ENCODE data around the gene KLHL3. TPM values are rescaled to one million over a fixed set of nuclear protein-coding genes. Genes with fewer than 3 reads are reported as not detected.
A peak's percentile ranks its signal among the peaks of the same experiment; 100 is the strongest.

The KLHL3 gene
- total and polyA plus RNA-seq, 10 donors = 1.3 to 17.9 (median 9.5) TPM

- no peaks in the 10 kb centered on the region for H3K9me3 ChIP-seq
- intact Hi-C loops (cut with DNase I; ENCODE audit: low total_unique reads) = loop anchor here (2.0 kb wide), 1 partner anchor 82 kb away; no protein-coding TSS in a partner anchor
- no peak for TF ChIP-seq POLR2AphosphoS5 (IDR thresholded peaks at IDR 0.05)
- TF ChIP-seq CTCF (IDR thresholded peaks at IDR 0.05 in 8 of 11, conservative IDR thresholded peaks at IDR 0.05 in 3 of 11) = peak; percentile 37 to 83 (median 74)
- no peak for TF ChIP-seq POLR2A (IDR thresholded peaks at IDR 0.05)
- H3K27me3 ChIP-seq (replicated peaks in 1 of 7) = no peaks in the 10 kb centered on the region
- peaks cover 0 to 8% (median 0%) of the 10 kb centered on the region in 6 donors for H3K36me3 ChIP-seq
- H3K27ac ChIP-seq = no peak overlapping the region
- H3K4me1 ChIP-seq = peaks cover 0 to 8% (median 3%) of the 10 kb centered on the region in 6 donors
- no peak overlapping the region for H3K4me3 ChIP-seq
- WGBS, 5 donors = 10 to 22% (median 15%) methylated on average over 6 of the region's 6 CpGs
- no peak for DNase-seq
Observed at GRCh38 chr5:137660349-137660817, 75.5 kb downstream of the KLHL3 start.

GRCh38 chr5:137659209-137659608, 76.7 kb downstream of the KLHL3 start:
- H3K36me3 ChIP-seq = peaks cover 0 to 8% (median 0%) of the 10 kb centered on the region in 6 donors
- no peak overlapping the region for H3K27ac ChIP-seq
- no peak for TF ChIP-seq CTCF (IDR thresholded peaks at IDR 0.05 in 8 of 11, conservative IDR thresholded peaks at IDR 0.05 in 3 of 11)
- TF ChIP-seq POLR2AphosphoS5 (IDR thresholded peaks at IDR 0.05) = no peak
- no peak for TF ChIP-seq POLR2A (IDR thresholded peaks at IDR 0.05)
- DNase-seq = no peak
- H3K4me3 ChIP-seq = no peak overlapping the region
- intact Hi-C loops (cut with DNase I; ENCODE audit: low total_unique reads) = loop anchor here (2.0 kb wide), 1 partner anchor 78 kb away; the partner anchor contains the start of gene KLHL3
- no peaks in the 10 kb centered on the region for H3K9me3 ChIP-seq
- no peaks in the 10 kb centered on the region for H3K27me3 ChIP-seq (replicated peaks in 1 of 7)
- H3K4me1 ChIP-seq = peaks cover 0 to 8% (median 3%) of the 10 kb centered on the region in 6 donors

- Histone ChIP-seq H3K27ac (no peak overlapping the region), H3K9me3 (no peaks in the 10 kb centered on the region), H3K4me1 (peaks cover 0 to 8% (median 3%) of the 10 kb centered on the region in 6 donors), H3K4me3 (no peak overlapping the region), H3K36me3 (peaks cover 0 to 8% (median 0%) of the 10 kb centered on the region in 6 donors), H3K27me3 (replicated peaks in 1 of 7) (no peaks in the 10 kb centered on the region)
- no peak for DNase-seq
- intact Hi-C loops (cut with DNase I; ENCODE audit: low total_unique reads) = loop anchor here (2.0 kb wide), 1 partner anchor 78 kb away; the partner anchor contains the start of gene KLHL3
- TF ChIP-seq POLR2AphosphoS5 (IDR thresholded peaks at IDR 0.05) = no peak
- WGBS, 5 donors = 89 to 96% (median 92%) methylated on average over 1 of the region's 1 CpG
Observed at GRCh38 chr5:137658324-137658723, 77.6 kb downstream of the KLHL3 start.

GRCh38 chr5:137657073-137657472, 78.8 kb downstream of the KLHL3 start:
- DNase-seq = no peak
- Histone ChIP-seq H3K4me3 (no peak overlapping the region), H3K36me3 (peaks cover 0 to 8% (median 0%) of the 10 kb centered on the region in 6 donors), H3K9me3 (no peaks in the 10 kb centered on the region), H3K4me1 (peaks cover 0 to 8% (median 3%) of the 10 kb centered on the region in 6 donors), H3K27ac (no peak overlapping the region), H3K27me3 (replicated peaks in 1 of 7) (no peaks in the 10 kb centered on the region)
- 52 to 63% (median 55%) methylated on average over 3 of the region's 3 CpGs for WGBS, 5 donors
- intact Hi-C loops (cut with DNase I; ENCODE audit: low total_unique reads) = no loop called here
- no peak for TF ChIP-seq CTCF (IDR thresholded peaks at IDR 0.05 in 8 of 11, conservative IDR thresholded peaks at IDR 0.05 in 3 of 11)
- TF ChIP-seq POLR2AphosphoS5 (IDR thresholded peaks at IDR 0.05) = no peak
- no peak for TF ChIP-seq POLR2A (IDR thresholded peaks at IDR 0.05)
